CD4-positive, alpha-beta memory T cell (primary cell): Measurements from ENCODE around the gene PPY. TPM values are rescaled to one million over a fixed set of nuclear protein-coding genes. Genes with fewer than 3 reads are reported as not detected.

Experiments
- CTCF ChIA-PET: fragments of 350-600 bp; sonication (Branson Sonifier 250); formaldehyde crosslinking; loops from one replicate; lab custom pipeline; 2021; ENCODE audit warnings: inconsistent platforms; ENCODE audit not compliant: partially characterized antibody; lab: Charles Lee
- POLR2A ChIA-PET: fragments of 350-600 bp; sonication (Branson Sonifier 250); formaldehyde crosslinking; loops from one replicate; lab custom pipeline; 2021; ENCODE audit not compliant: partially characterized antibody; lab: Charles Lee
- DNase-seq, 5 donors: peaks; one replicate each; pipeline versions ENCODE4 v3.0.0 to v3.0.0-alpha.2; 2020 to 2022; ENCODE audit warnings: mixed read lengths in 1 of 5
- H3K27ac ChIP-seq: one replicate; pipeline ENCODE4 v1.7.0; 2013; ENCODE audit warnings: low read depth, low read length
- H3K27me3 ChIP-seq: 2 replicates; pipeline ENCODE4 v1.7.0; 2013; ENCODE audit warnings: mild to moderate bottlenecking, low read length, moderate library complexity; ENCODE audit not compliant: insufficient read depth
- H3K36me3 ChIP-seq: 2 replicates; pipeline ENCODE4 v1.7.0; 2013; ENCODE audit warnings: mild to moderate bottlenecking, low read length, moderate library complexity; ENCODE audit not compliant: insufficient read depth
- H3K4me1 ChIP-seq: 2 replicates; pipeline ENCODE4 v1.7.0; 2013; ENCODE audit warnings: mild to moderate bottlenecking, low read length, moderate library complexity; ENCODE audit not compliant: insufficient read depth
- H3K4me3 ChIP-seq, 2 donors: one replicate each; pipeline ENCODE4 v1.7.0; 2013; ENCODE audit warnings: low read length in 2 of 2, mild to moderate bottlenecking in 1 of 2
- H3K9me3 ChIP-seq, 2 donors: one replicate each; pipeline ENCODE4 v1.7.0; 2013; ENCODE audit warnings: low read length in 2 of 2, control low read depth in 1 of 2; ENCODE audit not compliant: control insufficient read depth in 1 of 2
- H3K27ac Mint-ChIP-seq, 7 donors: one replicate each; pipeline ENCODE4 v1.8.0; 2020 to 2021; ENCODE audit warnings: mixed read lengths in 7 of 7, mild to moderate bottlenecking in 6 of 7, inconsistent platforms in 3 of 7, moderate library complexity in 3 of 7
- H3K27me3 Mint-ChIP-seq, 2 donors: one replicate each; pipeline ENCODE4 v1.8.0; 2020 to 2021; ENCODE audit warnings: mixed read lengths in 2 of 2
- H3K36me3 Mint-ChIP-seq, 2 donors: one replicate each; pipeline ENCODE4 v1.8.0; 2020 to 2021; ENCODE audit warnings: mixed read lengths in 2 of 2, inconsistent platforms in 1 of 2, mild to moderate bottlenecking in 1 of 2
- H3K4me1 Mint-ChIP-seq, 4 donors: one replicate each; pipeline ENCODE4 v1.8.0; 2020 to 2021; ENCODE audit warnings: mixed read lengths in 4 of 4, mild to moderate bottlenecking in 1 of 4
- H3K4me3 Mint-ChIP-seq, 8 donors: one replicate each; pipeline ENCODE4 v1.8.0; 2020 to 2021; ENCODE audit warnings: mixed read lengths in 8 of 8, mild to moderate bottlenecking in 7 of 8, moderate library complexity in 6 of 8, inconsistent platforms in 3 of 8
- H3K9me3 Mint-ChIP-seq, 8 donors: one replicate each; pipeline ENCODE4 v1.8.0; 2020 to 2021; ENCODE audit warnings: mixed read lengths in 8 of 8, mild to moderate bottlenecking in 5 of 8, inconsistent platforms in 3 of 8, moderate library complexity in 1 of 8
- intact Hi-C: fragments of 100-400 bp; cut with micrococcal nuclease; formaldehyde crosslinking; loops from one replicate; pipeline ENCODE4 v1.15.1; 2023
- polyA plus RNA-seq, 2 donors: library from polyadenylated mRNA; unstranded; fragments of 300-500 nt; fragmentation: Illumina TruSeq; gene quantifications; one replicate each; pipeline ENCODE4 v1.2.3, GENCODE V29; 2021
- total RNA-seq, 2 experiments: library from RNA; stranded (reverse); gene quantifications; one replicate each; pipeline ENCODE4 v1.2.3, GENCODE V29; 2021

PPY gene
- total and polyA plus RNA-seq, 4 experiments from 2014 or later: not detected

DNA sequence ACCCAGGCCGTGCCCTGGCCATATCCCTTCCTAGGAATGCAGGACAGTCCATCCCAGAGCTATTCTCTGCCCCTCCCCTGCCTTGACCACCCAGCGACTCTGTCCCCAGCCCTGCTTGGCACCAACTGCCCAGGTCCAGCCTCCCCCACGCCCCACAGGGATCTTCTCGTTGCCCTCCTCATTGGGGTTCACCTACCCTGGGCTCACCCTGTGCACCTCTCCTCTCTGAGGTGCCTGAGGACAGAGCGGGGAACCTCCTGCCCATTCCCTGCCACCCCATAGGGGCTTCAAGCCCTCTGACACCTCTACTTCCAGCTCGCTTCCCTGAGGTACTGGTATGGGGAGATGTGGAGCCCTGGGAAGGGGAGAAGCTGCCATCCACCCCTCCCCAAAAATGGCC lies 28.7 kb downstream of the PPY start:
- Histone ChIP-seq H3K4me3 (no peak overlapping the region), H3K4me1 (peaks cover 17% of the 10 kb centered on the region), H3K9me3 (no peaks in the 10 kb centered on the region), H3K27me3 (no peaks in the 10 kb centered on the region), H3K36me3 (no peaks in the 10 kb centered on the region), H3K27ac (no peak overlapping the region)
- ChIA-PET CTCF (interaction anchor here (0.5 to 1.8 kb wide), 6 partner anchors 13 to 340 kb away, joined by 3 to 6 read pairs (median 4); partner anchors contain the start of gene LSM12), POLR2A (no interaction called here)
- intact Hi-C loops: loop anchor here (10.0 kb wide), 1 partner anchor 211 kb away; the partner anchor contains the start of gene HDAC5
- Mint-ChIP-seq H3K27ac (no peak overlapping the region), H3K36me3 (no peaks in the 10 kb centered on the region), H3K9me3 (peaks cover 0 to 2% (median 0%) of the 10 kb centered on the region in 8 donors), H3K4me1 (peaks cover 11 to 23% (median 12%) of the 10 kb centered on the region in 4 donors), H3K4me3 (no peak overlapping the region), H3K27me3 (no peaks in the 10 kb centered on the region)
- DNase-seq: no peak

GRCh38 chr17:43912635-43913304 lies 29.5 kb downstream of the PPY start:
- CTCF ChIA-PET: interaction anchor here (1.0 to 4.3 kb wide), 4 partner anchors 7 to 154 kb away, joined by 3 to 34 read pairs (median 5); partner anchors contain the start of gene LSM12
- H3K4me3 Mint-ChIP-seq: no peak overlapping the region
- no peaks in the 10 kb centered on the region for H3K9me3 ChIP-seq
- H3K4me1 ChIP-seq: peaks cover 19% of the 10 kb centered on the region
- peaks cover 0 to 2% (median 0%) of the 10 kb centered on the region in 8 donors for H3K9me3 Mint-ChIP-seq
- H3K27ac Mint-ChIP-seq: no peak overlapping the region
- no peaks in the 10 kb centered on the region for H3K36me3 ChIP-seq
- H3K27me3 Mint-ChIP-seq: peaks cover 0 to 3% of the 10 kb centered on the region in 2 donors
- no peaks in the 10 kb centered on the region for H3K27me3 ChIP-seq
- peaks cover 12 to 29% (median 17%) of the 10 kb centered on the region in 4 donors for H3K4me1 Mint-ChIP-seq
- H3K36me3 Mint-ChIP-seq: no peaks in the 10 kb centered on the region
- POLR2A ChIA-PET: no interaction called here
- intact Hi-C loops: loop anchor here (10.0 kb wide), 1 partner anchor 212 kb away; the partner anchor contains the start of gene HDAC5
- DNase-seq: no peak
- no peak overlapping the region for H3K27ac ChIP-seq
- no peak overlapping the region for H3K4me3 ChIP-seq

DNA sequence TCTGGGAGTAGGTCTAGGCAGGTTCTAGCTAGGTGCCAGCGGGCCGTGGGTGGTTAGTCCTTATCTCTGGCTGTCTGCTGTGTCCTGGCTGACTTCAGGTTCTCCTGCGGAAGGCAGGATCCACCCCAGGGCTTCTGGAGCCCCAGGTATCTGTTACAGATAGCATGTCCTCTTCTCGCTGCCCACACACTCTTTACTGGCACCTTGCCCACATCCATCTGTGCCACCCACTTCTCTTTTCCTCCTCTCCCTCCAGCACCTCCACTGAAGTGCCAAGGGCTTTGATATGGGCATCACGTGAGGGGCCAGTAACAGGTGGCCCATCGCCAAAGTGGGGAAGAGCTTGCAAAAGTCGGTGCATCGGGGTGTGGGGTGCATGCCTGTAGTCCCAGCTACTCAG lies 30.4 kb downstream of the PPY start:
- H3K4me1 ChIP-seq: peaks cover 21% of the 10 kb centered on the region
- no peaks in the 10 kb centered on the region for H3K9me3 ChIP-seq
- CTCF ChIA-PET: interaction anchor here (0.6 to 4.3 kb wide), 6 partner anchors 8 to 298 kb away, joined by 3 to 34 read pairs (median 3); partner anchors contain the start of gene LSM12
- H3K27ac ChIP-seq: no peak overlapping the region
- H3K27me3 Mint-ChIP-seq: peaks cover 0 to 4% of the 10 kb centered on the region in 2 donors
- H3K36me3 Mint-ChIP-seq: peaks cover 0 to under 1% of the 10 kb centered on the region in 2 donors
- no peaks in the 10 kb centered on the region for H3K27me3 ChIP-seq
- POLR2A ChIA-PET: no interaction called here
- H3K36me3 ChIP-seq: no peaks in the 10 kb centered on the region
- H3K4me3 ChIP-seq: no peak overlapping the region
- peaks cover 0 to 2% (median 0%) of the 10 kb centered on the region in 8 donors for H3K9me3 Mint-ChIP-seq
- peaks cover 9 to 29% (median 14%) of the 10 kb centered on the region in 4 donors for H3K4me1 Mint-ChIP-seq
- H3K4me3 Mint-ChIP-seq: no peak overlapping the region
- intact Hi-C loops: loop anchor here (10.0 kb wide), 1 partner anchor 213 kb away; the partner anchor contains the start of gene HDAC5
- DNase-seq: no peak
- H3K27ac Mint-ChIP-seq: no peak overlapping the region

DNA sequence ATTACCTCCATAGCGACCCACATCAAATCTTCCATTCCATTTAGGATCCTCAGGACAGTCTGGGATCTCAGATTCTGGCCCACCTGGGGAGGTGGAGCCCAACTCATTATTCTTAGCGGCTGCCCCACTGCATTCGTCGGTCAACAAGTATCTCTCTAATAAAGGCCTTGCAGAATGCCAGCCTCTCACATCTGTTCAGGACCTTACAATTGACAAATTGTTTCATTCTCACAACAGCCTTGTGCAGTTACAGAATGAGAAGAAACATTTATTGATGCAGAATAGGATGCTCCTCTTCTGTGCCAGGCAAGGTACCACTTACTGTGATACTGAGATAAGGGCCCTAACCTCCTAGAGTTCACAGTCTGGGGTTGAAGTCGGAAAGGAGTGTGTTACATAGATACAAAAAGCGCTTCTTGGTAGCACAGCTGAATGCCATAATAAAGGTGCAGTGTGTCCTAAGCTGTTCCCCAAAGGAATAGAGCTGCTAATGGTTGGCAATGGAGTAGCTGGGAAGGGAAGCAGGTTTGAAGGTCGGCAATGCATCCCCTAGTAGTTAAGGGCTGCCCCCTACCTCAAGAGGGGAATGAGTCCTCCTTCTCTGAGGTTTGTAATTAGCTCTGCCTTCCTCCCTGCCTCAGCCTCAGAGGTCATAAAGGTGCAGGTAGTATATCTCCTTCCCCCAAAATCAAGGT lies 32.6 kb downstream of the PPY start:
- intact Hi-C loops: loop anchor here (1.0 to 10.0 kb wide), 2 partner anchors 86 to 215 kb away; partner anchors contain the start of gene HDAC5

GRCh38 chr17:43907998-43908721 lies 34.1 kb downstream of the PPY start:
- Mint-ChIP-seq H3K36me3 (peaks cover 0 to 4% of the 10 kb centered on the region in 2 donors), H3K27me3 (peaks cover 6 to 16% of the 10 kb centered on the region in 2 donors), H3K4me1 (peaks cover 7 to 35% (median 14%) of the 10 kb centered on the region in 4 donors), H3K27ac (peak overlapping the region in 5 of 7 donors; percentile 4 to 86 (median 51)), H3K9me3 (peaks cover 0 to 2% (median 0%) of the 10 kb centered on the region in 8 donors), H3K4me3 (peak overlapping the region; percentile 82 to 96 (median 85))
- no peaks in the 10 kb centered on the region for H3K9me3 ChIP-seq
- H3K4me1 ChIP-seq: peaks cover 25% of the 10 kb centered on the region
- H3K27me3 ChIP-seq: peaks cover 12% of the 10 kb centered on the region
- peak overlapping the region; percentile 42 to 65 for H3K4me3 ChIP-seq
- H3K36me3 ChIP-seq: no peaks in the 10 kb centered on the region
- intact Hi-C loops: loop anchor here (1.0 kb wide), 1 partner anchor 9 kb away; no protein-coding TSS in a partner anchor
- peak; percentile 51 to 67 (median 61) for DNase-seq
- H3K27ac ChIP-seq: no peak overlapping the region
- POLR2A ChIA-PET: interaction anchor here (1.6 to 1.8 kb wide), 2 partner anchors 9 to 18 kb away, joined by 5 to 6 read pairs; no protein-coding TSS in a partner anchor
- CTCF ChIA-PET: interaction anchor here (0.9 to 4.3 kb wide), 12 partner anchors 9 to 135 kb away, joined by 3 to 34 read pairs (median 4); no protein-coding TSS in a partner anchor

More for the DNA sequence above, 32.6 kb downstream of the PPY start:
- Histone ChIP-seq H3K9me3 (no peaks in the 10 kb centered on the region), H3K27me3 (peaks cover 12% of the 10 kb centered on the region), H3K4me3 (no peak overlapping the region), H3K4me1 (peaks cover 25% of the 10 kb centered on the region), H3K27ac (no peak overlapping the region), H3K36me3 (no peaks in the 10 kb centered on the region)
- Mint-ChIP-seq H3K4me3 (peak overlapping the region in 1 of 8 donors; percentile 6), H3K4me1 (peaks cover 7 to 31% (median 14%) of the 10 kb centered on the region in 4 donors), H3K27me3 (peaks cover 4 to 11% of the 10 kb centered on the region in 2 donors), H3K27ac (peak overlapping the region in 2 of 7 donors; percentile 22 to 56), H3K9me3 (peaks cover 0 to 2% (median 0%) of the 10 kb centered on the region in 8 donors), H3K36me3 (peaks cover 0 to 4% of the 10 kb centered on the region in 2 donors)
- CTCF ChIA-PET: interaction anchor here (0.8 to 4.3 kb wide), 19 partner anchors 10 to 259 kb away, joined by 3 to 34 read pairs (median 5); no protein-coding TSS in a partner anchor
- DNase-seq: no peak
- POLR2A ChIA-PET: interaction anchor here (0.5 to 1.0 kb wide), 2 partner anchors 19 to 308 kb away, joined by 3 read pairs; no protein-coding TSS in a partner anchor

- H3K27ac Mint-ChIP-seq: peak within 1 kb of the TSS; percentile 46 to 91 (median 86)
- H3K4me1 Mint-ChIP-seq: peaks cover 7 to 35% (median 14%) of the 10 kb centered on the region in 4 donors
- H3K4me3 Mint-ChIP-seq: peak within 1 kb of the TSS; percentile 82 to 96 (median 85)
- DNase-seq: peak; percentile 60 to 76 (median 67)
- intact Hi-C loops: no loop called here
- no peaks in the 10 kb centered on the region for H3K36me3 ChIP-seq
- H3K27me3 Mint-ChIP-seq: peaks cover 6 to 16% of the 10 kb centered on the region in 2 donors
- H3K27ac ChIP-seq: peak within 1 kb of the TSS; percentile 58
- POLR2A ChIA-PET: interaction anchor here (1.5 to 1.8 kb wide), 3 partner anchors 9 to 21 kb away, joined by 4 to 6 read pairs (median 5); no protein-coding TSS in a partner anchor
- CTCF ChIA-PET: interaction anchor here (0.9 to 2.8 kb wide), 4 partner anchors 10 to 136 kb away, joined by 3 to 12 read pairs (median 4); no protein-coding TSS in a partner anchor
- H3K36me3 Mint-ChIP-seq: peaks cover 0 to 4% of the 10 kb centered on the region in 2 donors
- peak within 1 kb of the TSS; percentile 42 to 65 for H3K4me3 ChIP-seq
- H3K4me1 ChIP-seq: peaks cover 25% of the 10 kb centered on the region
- peaks cover 12% of the 10 kb centered on the region for H3K27me3 ChIP-seq
- peaks cover 0 to 2% (median 0%) of the 10 kb centered on the region in 8 donors for H3K9me3 Mint-ChIP-seq
- no peaks in the 10 kb centered on the region for H3K9me3 ChIP-seq
These were observed 34.8 kb downstream of the PPY start, which contains the start of gene MPP2 for GRCh38 chr17:43907425-43907981. Gene MPP2, minus strand, starts transcription at chr17:43907536. Its CDS starts 3,076 bp downstream, at chr17:43904460.
